AG09309 (cell line): ENCODE data around the gene IQCE.
"Not testable (repeated sequence)": the region's sequence is repeated elsewhere in the genome, so short reads cannot be mapped to it uniquely, and the experiment has no call there.

Experiments
- DNase-seq: peaks from one replicate; pipeline ENCODE4 v3.0.0-alpha.2; 2010; ENCODE audit warnings: low read depth
- H3K4me3 ChIP-seq: 2 replicates; pipeline ENCODE4 v1.5.1; 2011; ENCODE audit warnings: mild to moderate bottlenecking, low read depth, low read length, moderate library complexity; ENCODE audit not compliant: control insufficient read depth
- TF ChIP-seq, protein P1 (sequence below): IDR thresholded peaks from 2 replicates; pipeline ENCODE4 v1.5.1; 2011; ENCODE audit warnings: mild to moderate bottlenecking, low read depth, low read length, inconsistent platforms; ENCODE audit not compliant: insufficient read depth, control insufficient read depth; ENCODE audit errors: missing control alignments

IQCE gene

DNA sequence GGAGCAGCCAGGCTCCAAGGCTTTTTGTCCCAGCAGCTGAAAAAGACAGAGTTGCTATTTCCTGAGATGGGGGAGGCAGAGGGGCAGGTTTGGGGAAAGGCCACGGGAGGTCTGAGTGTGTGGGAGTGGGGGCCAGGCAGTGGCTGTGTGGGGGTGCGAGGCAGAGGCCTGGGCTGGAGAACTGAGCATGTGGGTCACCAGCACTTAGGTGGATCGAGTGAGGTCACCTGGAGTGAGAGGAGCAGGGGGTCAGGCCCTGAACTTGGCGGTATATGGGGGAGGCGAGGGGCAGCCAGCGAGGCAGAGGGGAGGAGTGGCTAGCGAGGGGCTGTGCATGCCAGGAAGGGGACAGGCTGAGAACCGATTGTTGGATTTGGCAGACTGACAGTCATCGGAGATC lies 28.4 kb downstream of the IQCE start:
- no peak for DNase-seq
- no peak overlapping the region for H3K4me3 ChIP-seq
- TF ChIP-seq, protein P1, sequence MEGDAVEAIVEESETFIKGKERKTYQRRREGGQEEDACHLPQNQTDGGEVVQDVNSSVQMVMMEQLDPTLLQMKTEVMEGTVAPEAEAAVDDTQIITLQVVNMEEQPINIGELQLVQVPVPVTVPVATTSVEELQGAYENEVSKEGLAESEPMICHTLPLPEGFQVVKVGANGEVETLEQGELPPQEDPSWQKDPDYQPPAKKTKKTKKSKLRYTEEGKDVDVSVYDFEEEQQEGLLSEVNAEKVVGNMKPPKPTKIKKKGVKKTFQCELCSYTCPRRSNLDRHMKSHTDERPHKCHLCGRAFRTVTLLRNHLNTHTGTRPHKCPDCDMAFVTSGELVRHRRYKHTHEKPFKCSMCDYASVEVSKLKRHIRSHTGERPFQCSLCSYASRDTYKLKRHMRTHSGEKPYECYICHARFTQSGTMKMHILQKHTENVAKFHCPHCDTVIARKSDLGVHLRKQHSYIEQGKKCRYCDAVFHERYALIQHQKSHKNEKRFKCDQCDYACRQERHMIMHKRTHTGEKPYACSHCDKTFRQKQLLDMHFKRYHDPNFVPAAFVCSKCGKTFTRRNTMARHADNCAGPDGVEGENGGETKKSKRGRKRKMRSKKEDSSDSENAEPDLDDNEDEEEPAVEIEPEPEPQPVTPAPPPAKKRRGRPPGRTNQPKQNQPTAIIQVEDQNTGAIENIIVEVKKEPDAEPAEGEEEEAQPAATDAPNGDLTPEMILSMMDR = no peak

DNA sequence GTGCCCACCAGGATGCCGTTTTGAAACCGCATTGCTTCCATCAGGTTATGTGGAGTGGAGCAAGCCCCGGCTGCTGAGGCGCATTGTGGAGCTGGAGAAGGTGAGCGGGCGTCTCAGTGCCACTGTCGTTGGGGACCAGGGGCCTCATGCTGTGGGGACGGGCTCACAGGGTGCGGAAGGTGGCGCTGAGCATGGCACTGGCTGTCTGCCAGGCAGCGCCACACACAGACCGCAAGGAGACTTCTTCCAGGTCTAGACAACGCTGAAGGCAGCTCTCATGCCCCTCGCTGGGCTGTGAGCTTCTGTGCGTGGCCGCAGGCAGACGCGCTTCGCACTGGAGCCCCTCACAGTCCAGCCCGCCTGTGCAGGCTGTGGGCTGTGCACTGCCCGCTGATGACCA lies 29.0 kb downstream of the IQCE start:
- H3K4me3 ChIP-seq = no peak overlapping the region
- no peak for DNase-seq
- TF ChIP-seq, protein P1 = no peak

DNA sequence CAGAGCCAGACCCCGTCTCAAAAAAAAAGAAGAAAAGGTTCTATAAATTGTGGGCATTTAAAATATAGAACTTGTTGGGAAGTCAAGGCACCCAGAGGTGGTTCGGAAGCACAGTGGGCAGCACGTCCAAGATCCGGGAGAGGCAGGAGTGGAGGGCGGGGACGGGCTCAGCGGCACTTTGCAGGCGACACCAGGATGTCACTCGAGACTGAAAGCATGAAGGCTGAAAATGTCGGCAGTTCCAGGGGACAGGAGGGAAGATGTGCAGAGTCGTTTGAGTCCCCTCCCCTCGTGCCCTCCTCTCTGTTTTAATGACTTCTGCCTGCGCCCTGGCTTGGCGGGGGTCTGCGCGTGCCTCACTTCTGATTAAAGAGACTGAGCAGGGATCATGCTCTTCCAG lies 30.6 kb downstream of the IQCE start:
- DNase-seq = no peak
- TF ChIP-seq, protein P1 = no peak
- H3K4me3 ChIP-seq = no peak overlapping the region

DNA sequence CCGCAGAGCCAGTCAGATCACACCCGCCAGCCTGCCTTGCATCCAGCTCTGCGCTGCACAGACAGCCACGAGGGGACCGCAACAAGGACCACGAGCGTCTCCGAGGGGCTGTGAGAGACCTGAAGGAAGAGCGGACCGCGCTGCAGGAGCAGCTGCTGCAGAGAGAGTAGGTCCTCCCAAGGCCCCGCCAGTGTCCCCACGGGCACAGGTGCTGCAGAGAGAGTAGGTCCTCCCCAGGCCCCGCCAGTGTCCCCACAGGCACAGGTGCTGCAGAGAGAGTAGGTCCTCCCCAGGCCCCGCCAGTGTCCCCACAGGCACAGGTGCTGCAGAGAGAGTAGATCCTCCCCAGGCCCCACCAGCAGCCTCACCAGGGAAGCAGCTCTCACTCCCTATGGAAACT lies 31.2 kb downstream of the IQCE start:
- not testable (repeated sequence) for H3K4me3 ChIP-seq, DNase-seq

DNA sequence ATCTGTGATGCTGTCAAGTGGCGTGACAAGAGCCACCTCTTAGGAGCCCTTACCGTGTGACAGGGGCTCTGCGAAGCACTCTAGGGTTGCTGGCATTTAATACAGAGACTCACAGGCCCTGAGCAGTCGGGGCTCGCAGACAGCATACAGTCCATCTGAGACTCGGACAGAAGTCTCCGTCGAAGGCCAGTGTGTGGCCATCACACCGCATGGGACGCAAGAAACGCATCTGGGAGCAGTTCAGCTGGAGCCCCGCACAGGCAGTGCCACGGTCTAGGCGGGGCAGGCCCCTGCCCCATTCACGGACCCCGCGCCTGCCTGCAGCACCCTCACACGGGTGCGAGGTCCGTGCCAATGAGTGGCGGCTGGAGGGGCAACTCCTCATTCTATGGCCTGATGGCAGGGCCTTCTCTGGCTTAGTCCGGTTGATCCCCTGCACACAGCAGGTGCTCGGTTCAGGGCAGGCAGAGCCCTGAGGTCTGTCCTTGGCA lies 33.6 kb downstream of the IQCE start:
- H3K4me3 ChIP-seq = no peak overlapping the region
- TF ChIP-seq, protein P1 = no peak
- DNase-seq = no peak

DNA sequence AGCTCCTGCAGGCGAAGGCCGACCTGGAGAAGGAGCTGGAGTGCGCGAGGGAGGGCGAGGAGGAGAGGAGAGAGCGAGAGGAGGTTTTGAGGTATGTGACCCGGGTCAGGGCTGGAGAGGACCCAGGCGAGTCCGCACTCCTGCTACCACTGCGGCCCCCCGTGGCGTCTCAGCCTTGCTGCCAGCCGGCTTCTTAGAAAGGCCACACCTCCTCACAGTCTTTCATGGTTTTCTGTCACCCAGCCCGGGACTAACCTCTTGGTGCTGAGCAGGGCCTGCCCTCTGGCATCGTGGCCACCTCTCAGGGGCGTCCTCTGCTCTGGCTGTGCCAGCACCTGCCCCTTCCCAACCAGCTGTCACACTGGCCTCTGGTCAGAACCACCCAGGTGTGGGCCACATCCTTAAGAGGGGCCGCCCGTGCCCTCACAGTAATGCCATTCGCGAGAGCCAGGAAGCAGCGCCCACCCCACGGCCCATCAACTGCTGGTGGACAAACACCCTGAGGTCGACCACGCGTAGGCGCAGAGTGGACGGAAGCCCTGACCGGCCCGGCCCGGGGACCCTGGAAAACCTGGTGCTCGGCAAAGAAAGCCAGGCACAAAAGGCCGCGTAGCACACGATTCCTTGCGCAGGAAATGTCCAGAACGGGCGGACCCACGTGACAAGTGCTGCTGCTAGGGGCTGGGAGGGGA lies 34.4 kb downstream of the IQCE start:
- no peak overlapping the region for H3K4me3 ChIP-seq
- TF ChIP-seq, protein P1 = no peak
- no peak for DNase-seq

DNA sequence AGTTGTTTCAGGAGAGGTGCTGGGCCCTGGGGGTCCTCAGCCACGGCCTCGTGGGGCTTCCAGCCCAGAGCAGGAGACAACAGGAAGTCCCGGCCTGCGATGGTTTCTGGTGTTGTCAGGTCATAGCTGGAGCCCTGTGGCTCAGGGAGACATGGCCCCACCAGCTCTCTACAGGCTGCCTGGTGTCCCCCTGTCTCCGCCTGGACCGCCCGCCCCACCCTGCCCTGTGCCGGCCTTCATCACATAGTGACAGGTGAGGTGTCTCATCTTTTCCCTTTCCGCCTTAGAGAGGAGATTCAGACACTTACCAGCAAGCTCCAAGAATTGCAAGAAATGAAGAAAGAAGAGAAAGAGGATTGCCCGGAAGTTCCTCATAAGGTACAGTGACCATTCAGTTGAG lies 35.8 kb downstream of the IQCE start:
- H3K4me3 ChIP-seq = no peak overlapping the region
- no peak for DNase-seq
- TF ChIP-seq, protein P1 = no peak
